SU-DHL-6 (cell line): ENCODE data around the gene NPHS2.

ENCODE experiments used
- H2AFZ ChIP-seq: fragments of 200-600 bp; sonication (generic); 2 replicates; pipeline ENCODE4 v1.6.1; 2014; ENCODE audit warnings: low read depth, mild to moderate bottlenecking, moderate library complexity, mixed read lengths, antibody characterized with exemption, low read length; ENCODE audit not compliant: severe bottlenecking
- H3F3A ChIP-seq: fragments of 200-600 bp; shearing (Covaris generic); 2 replicates; pipeline ENCODE4 v1.6.0; 2016; ENCODE audit warnings: antibody characterized with exemption, mild to moderate bottlenecking; ENCODE audit not compliant: insufficient read depth
- H3K27ac ChIP-seq: fragments of 200-600 bp; sonication (generic); 2 replicates; pipeline ENCODE4 v1.5.1; 2016; ENCODE audit warnings: low read depth, mild to moderate bottlenecking, low read length, moderate library complexity, mixed read lengths
- H3K27me3 ChIP-seq: fragments of 200-600 bp; sonication (generic), shearing (Covaris generic); 2 replicates; pipeline ENCODE4 v1.6.0; 2014; ENCODE audit warnings: mild to moderate bottlenecking, low read length
- H3K36me3 ChIP-seq: fragments of 200-600 bp; sonication (generic); 2 replicates; pipeline ENCODE4 v1.6.1; 2014; ENCODE audit warnings: mild to moderate bottlenecking, low read length, mixed read lengths
- H3K4me2 ChIP-seq: fragments of 300-600, 200-600 bp; shearing (Covaris generic), sonication (generic); 2 replicates; pipeline ENCODE4 v1.6.0; 2014; ENCODE audit warnings: low read length, low read depth, mild to moderate bottlenecking; ENCODE audit not compliant: poor library complexity, severe bottlenecking
- H3K4me3 ChIP-seq: fragments of 200-600 bp; sonication (generic); 2 replicates; pipeline ENCODE4 v1.5.1; 2014; ENCODE audit warnings: antibody characterized with exemption, low read length, mild to moderate bottlenecking, mixed read lengths; ENCODE audit not compliant: insufficient read depth, poor library complexity, severe bottlenecking
- H3K79me2 ChIP-seq: fragments of 200-600 bp; sonication (generic); 2 replicates; pipeline ENCODE4 v1.6.1; 2014; ENCODE audit warnings: mild to moderate bottlenecking, low read length, moderate library complexity; ENCODE audit not compliant: insufficient read depth
- H3K9ac ChIP-seq: fragments of 200-600 bp; sonication (generic); 2 replicates; pipeline ENCODE4 v1.7.0; 2014; ENCODE audit warnings: mild to moderate bottlenecking, low read length
- H3K9me2 ChIP-seq: fragments of 200-600 bp; sonication (generic); replicated peaks from 2 replicates; pipeline ENCODE4 v1.6.1; 2014; ENCODE audit warnings: low read length; ENCODE audit not compliant: insufficient read depth
- H3K9me3 ChIP-seq: fragments of 200-600 bp; sonication (generic); 2 replicates; pipeline ENCODE4 v1.6.1; 2014; ENCODE audit warnings: low read length, mixed read lengths; ENCODE audit not compliant: insufficient read depth
- H4K20me1 ChIP-seq: fragments of 200-600 bp; sonication (generic); 2 replicates; pipeline ENCODE4 v1.6.1; 2014; ENCODE audit warnings: low read depth, mild to moderate bottlenecking, antibody characterized with exemption, low read length, moderate library complexity, mixed read lengths
- EZH2phosphoT487 ChIP-seq: fragments of 200-600 bp; sonication (generic), shearing (Covaris generic); conservative IDR thresholded peaks from 2 replicates; pipeline ENCODE4 v1.6.1; 2018; ENCODE audit warnings: mild to moderate bottlenecking, antibody characterized with exemption, low read length, moderate library complexity, mixed read lengths
- TF ChIP-seq, protein P1 (sequence below): fragments of 200-600 bp; sonication (generic); IDR thresholded peaks from one replicate; pipeline ENCODE4 v1.5.1; 2017; ENCODE audit warnings: antibody characterized with exemption, mild to moderate bottlenecking, low read length, moderate library complexity; ENCODE audit not compliant: insufficient read depth, poor library complexity, severe bottlenecking

The NPHS2 gene

DNA sequence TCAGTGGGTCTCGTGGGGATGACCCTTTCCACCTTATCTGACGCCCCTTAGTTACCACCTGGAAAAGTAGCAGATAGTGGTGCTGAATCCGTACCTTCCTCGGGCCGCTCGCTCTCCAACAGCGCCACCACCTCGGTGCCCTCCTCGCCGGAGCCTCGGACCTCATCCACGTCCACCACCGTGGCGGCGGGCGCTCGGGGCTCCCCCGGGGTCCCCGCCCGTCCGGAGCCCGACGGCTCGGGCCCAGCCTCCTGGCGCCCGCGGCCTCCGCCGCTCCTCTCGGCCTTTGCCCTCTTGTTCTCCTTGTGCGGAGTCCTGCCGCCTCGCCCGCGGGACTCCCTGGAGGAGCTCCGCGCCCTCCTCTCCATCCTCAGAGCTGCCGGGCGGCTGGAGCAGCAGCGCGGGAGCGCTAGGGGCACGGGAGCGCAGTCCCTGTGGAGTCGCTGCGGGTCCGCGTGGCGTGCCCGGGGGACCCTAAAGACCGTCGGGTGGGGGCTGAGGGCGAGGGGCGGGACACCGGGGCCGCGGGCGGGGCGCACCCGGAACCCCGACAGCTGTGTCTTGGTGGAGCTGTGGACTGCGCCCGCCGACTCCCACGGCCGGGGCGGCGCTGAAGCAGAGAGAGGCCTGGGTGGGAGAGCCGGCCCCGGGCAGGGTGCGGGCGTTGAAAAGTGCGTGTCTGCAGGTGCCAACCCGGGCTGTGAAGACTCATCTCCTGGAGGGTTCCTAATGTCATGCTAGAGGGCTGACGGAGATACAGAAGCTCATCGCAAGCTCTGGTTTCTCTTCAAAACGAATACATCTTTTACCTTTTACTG, at the start of gene NPHS2:
TSS of gene NPHS2 (minus strand) at position 452 of the 818 bp plus-strand sequence. CDS start at position 368, 84 bp downstream.
- Histone ChIP-seq H3K4me3 (no peak within 1 kb of the TSS), H3K27me3 (no peaks in the 10 kb centered on the region), H4K20me1 (no peaks in the 10 kb centered on the region), H3K9ac (no peak within 1 kb of the TSS), H3K4me2 (no peak within 1 kb of the TSS), H3K27ac (no peak within 1 kb of the TSS), H3K79me2 (no peaks in the 10 kb centered on the region), H3K9me3 (no peaks in the 10 kb centered on the region), H3K9me2 (no peaks in the 10 kb centered on the region), H2AFZ (no peak within 1 kb of the TSS), H3K36me3 (no peaks in the 10 kb centered on the region), H3F3A (no peaks in the 10 kb centered on the region)
- no peak for TF ChIP-seq EZH2phosphoT487
- TF ChIP-seq, protein P1, sequence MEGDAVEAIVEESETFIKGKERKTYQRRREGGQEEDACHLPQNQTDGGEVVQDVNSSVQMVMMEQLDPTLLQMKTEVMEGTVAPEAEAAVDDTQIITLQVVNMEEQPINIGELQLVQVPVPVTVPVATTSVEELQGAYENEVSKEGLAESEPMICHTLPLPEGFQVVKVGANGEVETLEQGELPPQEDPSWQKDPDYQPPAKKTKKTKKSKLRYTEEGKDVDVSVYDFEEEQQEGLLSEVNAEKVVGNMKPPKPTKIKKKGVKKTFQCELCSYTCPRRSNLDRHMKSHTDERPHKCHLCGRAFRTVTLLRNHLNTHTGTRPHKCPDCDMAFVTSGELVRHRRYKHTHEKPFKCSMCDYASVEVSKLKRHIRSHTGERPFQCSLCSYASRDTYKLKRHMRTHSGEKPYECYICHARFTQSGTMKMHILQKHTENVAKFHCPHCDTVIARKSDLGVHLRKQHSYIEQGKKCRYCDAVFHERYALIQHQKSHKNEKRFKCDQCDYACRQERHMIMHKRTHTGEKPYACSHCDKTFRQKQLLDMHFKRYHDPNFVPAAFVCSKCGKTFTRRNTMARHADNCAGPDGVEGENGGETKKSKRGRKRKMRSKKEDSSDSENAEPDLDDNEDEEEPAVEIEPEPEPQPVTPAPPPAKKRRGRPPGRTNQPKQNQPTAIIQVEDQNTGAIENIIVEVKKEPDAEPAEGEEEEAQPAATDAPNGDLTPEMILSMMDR: no peak

DNA sequence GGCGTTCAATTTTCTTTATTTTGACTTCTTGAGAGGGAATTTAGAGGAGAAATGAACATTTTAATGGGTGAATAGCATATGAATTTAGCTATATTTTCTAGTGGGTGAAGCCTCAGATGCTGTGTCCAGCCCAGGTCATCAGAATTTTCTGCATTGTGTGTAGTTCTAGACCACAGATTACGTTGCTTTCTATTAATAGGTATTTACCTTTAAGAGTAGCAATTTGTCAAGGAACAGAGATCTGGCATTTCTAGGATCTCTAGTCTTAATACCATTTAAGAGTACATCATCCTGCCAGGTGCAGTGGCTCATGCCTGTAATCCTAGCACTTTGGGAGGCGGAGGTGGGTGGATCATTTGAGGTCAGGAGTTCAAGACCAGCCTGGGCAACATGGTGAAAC, 36.6 kb upstream of the NPHS2 start:
- H3K4me3 ChIP-seq: no peak overlapping the region
- H3K9me3 ChIP-seq: no peaks in the 10 kb centered on the region
- no peaks in the 10 kb centered on the region for H3F3A ChIP-seq
- no peaks in the 10 kb centered on the region for H3K27me3 ChIP-seq
- no peak overlapping the region for H3K9ac ChIP-seq
- TF ChIP-seq, protein P1: no peak
- no peak for TF ChIP-seq EZH2phosphoT487
- no peak overlapping the region for H3K27ac ChIP-seq
- no peaks in the 10 kb centered on the region for H3K79me2 ChIP-seq
- no peaks in the 10 kb centered on the region for H4K20me1 ChIP-seq
- H2AFZ ChIP-seq: no peak overlapping the region
- H3K36me3 ChIP-seq: no peaks in the 10 kb centered on the region
- H3K9me2 ChIP-seq: no peaks in the 10 kb centered on the region
- no peak overlapping the region for H3K4me2 ChIP-seq

DNA sequence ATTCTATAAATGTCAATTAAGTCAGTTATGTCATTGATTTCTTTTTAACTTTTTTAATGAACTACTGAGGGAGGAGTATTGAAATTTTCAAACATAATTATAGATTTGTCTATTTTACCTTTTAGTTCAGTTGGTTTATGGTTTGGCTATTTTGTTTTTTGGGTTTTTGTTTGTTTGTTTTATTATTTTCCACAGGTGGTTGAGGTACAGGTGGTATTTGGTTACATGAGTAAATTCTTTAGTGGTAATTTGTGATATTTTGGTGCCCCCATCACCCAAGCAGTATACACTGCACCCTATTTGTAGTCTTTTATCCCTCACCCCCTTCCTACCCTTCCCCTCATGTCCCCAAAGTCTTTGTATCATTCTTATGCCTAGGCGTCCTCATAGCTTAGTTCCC, 25.3 kb upstream of the NPHS2 start:
- H3K4me2 ChIP-seq: no peak overlapping the region
- no peaks in the 10 kb centered on the region for H3K36me3 ChIP-seq
- no peak overlapping the region for H3K4me3 ChIP-seq
- H3K27ac ChIP-seq: no peak overlapping the region
- no peak overlapping the region for H2AFZ ChIP-seq
- H3K9me2 ChIP-seq: no peaks in the 10 kb centered on the region
- TF ChIP-seq EZH2phosphoT487: no peak
- TF ChIP-seq, protein P1: no peak
- H3K9ac ChIP-seq: no peak overlapping the region
- no peaks in the 10 kb centered on the region for H3F3A ChIP-seq
- H3K9me3 ChIP-seq: no peaks in the 10 kb centered on the region
- no peaks in the 10 kb centered on the region for H4K20me1 ChIP-seq
- H3K79me2 ChIP-seq: no peaks in the 10 kb centered on the region
- no peaks in the 10 kb centered on the region for H3K27me3 ChIP-seq
